ENCODE results near the gene XPNPEP1. TPM values are rescaled to one million over a fixed set of nuclear protein-coding genes. Genes with fewer than 3 reads are reported as not detected.

Gene XPNPEP1
- total RNA-seq, 2 donors from 2014 or later, result 39.2 to 50.2 TPM

- peaks cover 5% of the 10 kb centered on the region for H3K9me3 ChIP-seq (ENCODE audit: control insufficient read depth, low read length)
- no peaks in the 10 kb centered on the region for H3K27me3 ChIP-seq (ENCODE audit: control insufficient read depth, insufficient read depth, low read length, poor library complexity, severe bottlenecking)
- H3K27ac ChIP-seq (ENCODE audit: low read depth, low read length), result no peak overlapping the region
- WGBS, 2 experiments (ENCODE audit: insufficient coverage in 1 of 2, insufficient read length in 1 of 2), result 97 to 100% methylated on average over 3 to 4 of the region's 4 CpGs
- Mint-ChIP-seq H3K4me1 (peaks cover 3% of the 10 kb centered on the region), H3K4me3 (no peak overlapping the region), H3K36me3 (ENCODE audit: low read depth) (peaks cover 37% of the 10 kb centered on the region), H3K9me3 (peaks cover 4% of the 10 kb centered on the region), H3K27ac (no peak overlapping the region), H3K27me3 (ENCODE audit: insufficient read depth) (no peaks in the 10 kb centered on the region)
- TF ChIP-seq, protein P1, sequence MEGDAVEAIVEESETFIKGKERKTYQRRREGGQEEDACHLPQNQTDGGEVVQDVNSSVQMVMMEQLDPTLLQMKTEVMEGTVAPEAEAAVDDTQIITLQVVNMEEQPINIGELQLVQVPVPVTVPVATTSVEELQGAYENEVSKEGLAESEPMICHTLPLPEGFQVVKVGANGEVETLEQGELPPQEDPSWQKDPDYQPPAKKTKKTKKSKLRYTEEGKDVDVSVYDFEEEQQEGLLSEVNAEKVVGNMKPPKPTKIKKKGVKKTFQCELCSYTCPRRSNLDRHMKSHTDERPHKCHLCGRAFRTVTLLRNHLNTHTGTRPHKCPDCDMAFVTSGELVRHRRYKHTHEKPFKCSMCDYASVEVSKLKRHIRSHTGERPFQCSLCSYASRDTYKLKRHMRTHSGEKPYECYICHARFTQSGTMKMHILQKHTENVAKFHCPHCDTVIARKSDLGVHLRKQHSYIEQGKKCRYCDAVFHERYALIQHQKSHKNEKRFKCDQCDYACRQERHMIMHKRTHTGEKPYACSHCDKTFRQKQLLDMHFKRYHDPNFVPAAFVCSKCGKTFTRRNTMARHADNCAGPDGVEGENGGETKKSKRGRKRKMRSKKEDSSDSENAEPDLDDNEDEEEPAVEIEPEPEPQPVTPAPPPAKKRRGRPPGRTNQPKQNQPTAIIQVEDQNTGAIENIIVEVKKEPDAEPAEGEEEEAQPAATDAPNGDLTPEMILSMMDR (conservative IDR thresholded peaks at IDR 0.05), result no peak
- H3K36me3 ChIP-seq (ENCODE audit: control insufficient read depth, insufficient read depth, low read length), result peaks cover 84% of the 10 kb centered on the region
- H3K4me3 ChIP-seq (ENCODE audit: low read length), result no peak overlapping the region
- no peaks in the 10 kb centered on the region for H3K4me1 ChIP-seq (ENCODE audit: control insufficient read depth, insufficient read depth, low read length)
- peak; percentile 26 for DNase-seq
- H3K9ac ChIP-seq (ENCODE audit: extremely low read depth, low read length, poor library complexity, severe bottlenecking), result no peak overlapping the region
Observed at GRCh38 chr10:109866995-109867635, 56.2 kb downstream of the XPNPEP1 start.

DNA sequence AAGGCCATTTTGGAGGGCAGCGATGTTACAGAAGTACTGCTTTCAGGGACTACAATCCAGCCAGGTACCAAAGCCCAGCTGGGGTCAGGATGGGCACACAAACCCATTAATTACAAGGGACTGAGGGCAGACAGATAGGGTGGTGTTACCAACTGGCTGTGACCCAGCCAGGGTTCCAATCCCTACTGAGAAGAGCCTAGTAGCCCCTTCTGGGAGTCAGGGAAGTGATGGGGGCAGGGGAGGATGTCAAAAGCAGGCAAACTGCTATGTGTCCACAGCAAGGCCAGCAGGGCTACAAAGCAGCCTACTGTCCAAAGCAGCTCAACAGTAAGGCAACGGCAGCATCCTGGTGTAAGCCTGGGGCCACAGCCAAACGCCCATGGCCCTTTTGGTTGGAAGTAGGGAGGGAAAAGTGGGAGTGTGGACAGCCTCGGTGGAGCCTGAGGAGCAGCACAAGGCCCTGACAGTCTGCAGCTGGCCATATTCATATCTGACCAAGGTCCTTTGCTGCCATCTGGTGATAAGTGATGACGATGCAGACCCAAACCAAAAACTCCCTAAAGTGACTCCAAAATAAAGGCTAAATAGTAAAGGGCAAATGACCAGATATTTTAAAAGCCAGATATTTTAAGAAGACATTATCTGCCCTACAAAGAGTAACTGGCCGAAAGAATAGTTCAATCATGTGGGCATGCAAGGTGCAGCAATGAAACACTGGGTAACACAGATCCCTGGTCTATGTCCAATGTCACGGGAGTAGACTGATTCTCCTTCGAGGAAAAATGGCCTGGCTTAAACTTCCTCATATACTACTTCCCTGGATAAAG, 56.9 kb downstream of the XPNPEP1 start:
- Histone ChIP-seq H3K27me3 (ENCODE audit: control insufficient read depth, insufficient read depth, low read length, poor library complexity, severe bottlenecking) (no peaks in the 10 kb centered on the region), H3K4me3 (ENCODE audit: low read length) (no peak overlapping the region), H3K4me1 (ENCODE audit: control insufficient read depth, insufficient read depth, low read length) (no peaks in the 10 kb centered on the region), H3K9me3 (ENCODE audit: control insufficient read depth, low read length) (peaks cover 5% of the 10 kb centered on the region), H3K9ac (ENCODE audit: extremely low read depth, low read length, poor library complexity, severe bottlenecking) (no peak overlapping the region), H3K36me3 (ENCODE audit: control insufficient read depth, insufficient read depth, low read length) (peaks cover 78% of the 10 kb centered on the region), H3K27ac (ENCODE audit: low read depth, low read length) (no peak overlapping the region)
- Mint-ChIP-seq H3K4me3 (no peak overlapping the region), H3K27ac (no peak overlapping the region), H3K4me1 (peaks cover 9% of the 10 kb centered on the region), H3K27me3 (ENCODE audit: insufficient read depth) (no peaks in the 10 kb centered on the region), H3K9me3 (peaks cover 4% of the 10 kb centered on the region), H3K36me3 (ENCODE audit: low read depth) (peaks cover 37% of the 10 kb centered on the region)
- peak; percentile 71 for DNase-seq
- TF ChIP-seq, protein P1 (conservative IDR thresholded peaks at IDR 0.05), result peak; percentile 73
- WGBS, 2 experiments (ENCODE audit: insufficient coverage in 1 of 2, insufficient read length in 1 of 2), result 87 to 97% methylated on average over 4 to 8 of the region's 8 CpGs

DNA sequence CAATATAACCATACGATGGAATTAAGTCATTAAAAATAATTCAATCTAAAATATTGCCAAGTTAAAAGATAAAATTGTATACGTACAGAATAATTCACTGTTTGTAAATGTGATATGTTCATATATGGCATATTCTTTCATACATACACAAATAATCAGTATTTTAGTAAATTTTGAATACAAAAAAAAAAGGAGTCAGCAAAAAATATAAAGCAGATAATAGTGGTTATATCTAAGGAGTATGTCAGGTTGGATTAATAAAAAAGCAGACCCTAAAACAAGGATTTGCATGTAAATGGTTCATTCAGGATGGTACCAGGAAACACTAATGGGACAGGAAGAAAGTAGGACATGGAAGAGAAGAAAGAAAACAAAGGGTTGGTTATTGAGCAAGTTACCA, 59.5 kb downstream of the XPNPEP1 start:
- Histone ChIP-seq H3K27me3 (ENCODE audit: control insufficient read depth, insufficient read depth, low read length, poor library complexity, severe bottlenecking) (no peaks in the 10 kb centered on the region), H3K9me3 (ENCODE audit: control insufficient read depth, low read length) (peaks cover 5% of the 10 kb centered on the region), H3K9ac (ENCODE audit: extremely low read depth, low read length, poor library complexity, severe bottlenecking) (no peak overlapping the region), H3K4me1 (ENCODE audit: control insufficient read depth, insufficient read depth, low read length) (no peaks in the 10 kb centered on the region), H3K27ac (ENCODE audit: low read depth, low read length) (no peak overlapping the region), H3K4me3 (ENCODE audit: low read length) (no peak overlapping the region), H3K36me3 (ENCODE audit: control insufficient read depth, insufficient read depth, low read length) (peaks cover 52% of the 10 kb centered on the region)
- peaks cover 28% of the 10 kb centered on the region for H3K36me3 Mint-ChIP-seq (ENCODE audit: low read depth)
- peaks cover 9% of the 10 kb centered on the region for H3K4me1 Mint-ChIP-seq
- H3K4me3 Mint-ChIP-seq, result no peak overlapping the region
- peaks cover 4% of the 10 kb centered on the region for H3K9me3 Mint-ChIP-seq
- TF ChIP-seq, protein P1 (conservative IDR thresholded peaks at IDR 0.05), result no peak
- H3K27ac Mint-ChIP-seq, result no peak overlapping the region
- no CpG with 5 or more reads among the region's 2 CpGs for WGBS, 2 experiments (ENCODE audit: insufficient coverage in 1 of 2, insufficient read length in 1 of 2)
- no peaks in the 10 kb centered on the region for H3K27me3 Mint-ChIP-seq (ENCODE audit: insufficient read depth)
- no peak for DNase-seq

All from endodermal cell (in vitro differentiated cells).